Muscle of leg (tissue), 9 donors: ENCODE results near the gene RPS29. TPM values are rescaled to one million over a fixed set of nuclear protein-coding genes. Genes with fewer than 3 reads are reported as not detected.

ENCODE experiments used
- polyA plus RNA-seq, 8 donors: library from polyadenylated mRNA; unstranded; fragments of 120-200 nt; gene quantifications; one replicate each; pipeline versions ENCODE4 v1.2.1 to v1.2.3, GENCODE V29; 2013; ENCODE audit warnings: inconsistent platforms in 1 of 8, low replicate concordance in 1 of 8; ENCODE audit not compliant: insufficient read length in 8 of 8, insufficient read depth in 1 of 8
- total RNA-seq: library from RNA; stranded (reverse); fragments of 120-200 nt; gene quantifications from one replicate; pipeline ENCODE4 v1.2.4, GENCODE V29; 2013

The RPS29 gene
- total and polyA plus RNA-seq, 9 donors = 1,855 to 5,655 (median 2,207) TPM

Other genes starting within 250 kb of the RPS29 start
- gene LRR1, start 12.6 kb upstream of the RPS29 start, total RNA-seq = 8.9 TPM
- gene LRR1, start 12.6 kb upstream of the RPS29 start, polyA plus RNA-seq = 10 to 100 TPM in 4 of 8 donors, 1 to 10 TPM in 4; 6.5 to 14.5 (median 10.1) TPM
- gene RPL36AL, start 34.2 kb upstream of the RPS29 start, total RNA-seq = 259 TPM
- gene RPL36AL, start 34.2 kb upstream of the RPS29 start, polyA plus RNA-seq = 100 to 1,000 TPM; 170 to 265 (median 189) TPM
- gene MGAT2, start 34.4 kb upstream of the RPS29 start, total RNA-seq = 32.2 TPM
- gene MGAT2, start 34.4 kb upstream of the RPS29 start, polyA plus RNA-seq = 10 to 100 TPM; 20.3 to 31.0 (median 27.2) TPM
- 6.3 TPM for gene DNAAF2, start 48.9 kb upstream of the RPS29 start, total RNA-seq
- 1 to 10 TPM; 7.2 to 8.8 (median 7.9) TPM for gene DNAAF2, start 48.9 kb upstream of the RPS29 start, polyA plus RNA-seq
- gene POLE2, start 101.8 kb upstream of the RPS29 start, total RNA-seq = 8.9 TPM
- 10 to 100 TPM in 3 of 8 donors, 1 to 10 TPM in 5; 5.7 to 11.4 (median 8.9) TPM for gene POLE2, start 101.8 kb upstream of the RPS29 start, polyA plus RNA-seq
- 7.2 TPM for gene KLHDC1, start 106.7 kb upstream of the RPS29 start, total RNA-seq
- gene KLHDC1, start 106.7 kb upstream of the RPS29 start, polyA plus RNA-seq = 1 to 10 TPM; 3.3 to 5.8 (median 4.8) TPM
- gene KLHDC2, start 181.8 kb upstream of the RPS29 start, total RNA-seq = 88.7 TPM
- 10 to 100 TPM; 64.2 to 83.3 (median 71.1) TPM for gene KLHDC2, start 181.8 kb upstream of the RPS29 start, polyA plus RNA-seq